Uterus (tissue), 4 donors: ENCODE results near the gene GTF2H1. TPM values are rescaled to one million over a fixed set of nuclear protein-coding genes. Genes with fewer than 3 reads are reported as not detected.

ENCODE experiments used
- DNase-seq, 2 donors: peaks; one replicate each; pipeline ENCODE4 v3.0.0-alpha.2; 2019 to 2020
- H3K27ac ChIP-seq, 2 donors: fragments of 200-600 bp; sonication (generic); 1 replicate in 1 of 2; 2 replicates in 1 of 2; pipeline ENCODE4 v1.5.1; 2016 to 2018
- H3K27me3 ChIP-seq, 2 donors: fragments of 200-600 bp; sonication (generic); one replicate each; pipeline ENCODE4 v1.5.1; 2018 to 2019; ENCODE audit warnings: control low read depth in 1 of 2
- H3K36me3 ChIP-seq, 2 donors: fragments of 200-600 bp; sonication (generic); one replicate each; pipeline ENCODE4 v1.5.1; 2019; ENCODE audit warnings: control low read depth in 1 of 2
- H3K4me1 ChIP-seq, 2 donors: fragments of 200-600 bp; sonication (generic); one replicate each; pipeline ENCODE4 v1.5.1; 2018 to 2019; ENCODE audit warnings: control low read depth in 1 of 2
- H3K4me3 ChIP-seq, 2 donors: fragments of 200-600 bp; sonication (generic); 1 replicate in 1 of 2; 2 replicates in 1 of 2; pipeline ENCODE4 v1.5.1; 2018 to 2019; ENCODE audit warnings: mild to moderate bottlenecking in 1 of 2
- H3K9me3 ChIP-seq, 2 donors: fragments of 200-600 bp; sonication (generic); one replicate each; pipeline ENCODE4 v1.5.1; 2019; ENCODE audit warnings: control low read depth in 1 of 2
- CTCF ChIP-seq, 4 experiments: fragments of 200-600 bp in 2 of 4; fragments of 450-650 bp in 2 of 4; sonication (generic) in 2 of 4; IDR thresholded peaks; one replicate each; pipeline ENCODE4 v1.5.1; 2016 to 2019; ENCODE audit warnings: antibody characterized with exemption in 4 of 4, mild to moderate bottlenecking in 2 of 4, moderate library complexity in 1 of 4
- POLR2A ChIP-seq, 2 donors: fragments of 450-650 bp; IDR thresholded peaks; one replicate each; pipeline ENCODE4 v1.6.1; 2016; ENCODE audit warnings: antibody characterized with exemption in 2 of 2, mild to moderate bottlenecking in 1 of 2, moderate library complexity in 1 of 2
- intact Hi-C: fragments of 100-400 bp; cut with DNase I; formaldehyde crosslinking; loops from one replicate; pipeline ENCODE4 v1.15.1; 2023; ENCODE audit warnings: low total_unique reads
- total RNA-seq, 4 donors: library from RNA; depleted of rRNA in 3 of 4; stranded (reverse); fragments of >200 nt in 3 of 4; gene quantifications; one replicate each; pipeline versions ENCODE4 v1.1.0 to v1.2.4, GENCODE V29; 2014 to 2023
- donor health status: DM: yes; HTN: yes; CAD: no.

GTF2H1 gene
- total RNA-seq, 4 donors from 2014 or later = 25.0 to 103 (median 50.7) TPM

DNA sequence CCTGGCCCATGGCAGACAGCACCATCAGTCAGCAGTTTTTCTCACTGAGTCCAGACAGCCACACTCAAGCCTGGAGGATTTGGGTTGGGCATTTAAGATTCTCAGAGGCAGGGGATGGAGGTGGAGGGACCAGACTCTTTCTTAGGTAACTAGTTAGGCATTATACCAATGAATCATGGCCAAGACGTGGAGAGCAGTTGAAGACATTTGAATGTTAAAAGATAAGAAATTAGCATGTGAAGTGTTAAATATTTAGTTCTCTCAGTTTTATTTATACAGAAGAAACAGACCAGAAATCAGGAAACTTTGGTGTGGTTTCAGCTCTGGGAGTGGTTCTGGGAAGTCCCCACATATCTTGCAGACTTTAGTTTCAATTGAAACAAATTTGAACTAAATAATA is 9.9 kb downstream of the GTF2H1 start:
- no peak for DNase-seq
- no peak for TF ChIP-seq CTCF (IDR thresholded peaks at IDR 0.05)
- TF ChIP-seq POLR2A (IDR thresholded peaks at IDR 0.05) = no peak
- intact Hi-C loops = no loop called here
- H3K27me3 ChIP-seq = no peaks in the 10 kb centered on the region
- no peaks in the 10 kb centered on the region for H3K36me3 ChIP-seq
- H3K4me1 ChIP-seq = no peaks in the 10 kb centered on the region
- no peak overlapping the region for H3K4me3 ChIP-seq
- H3K9me3 ChIP-seq = no peaks in the 10 kb centered on the region
- no peak overlapping the region for H3K27ac ChIP-seq

GRCh38 chr11:18332891-18333290 is 10.5 kb downstream of the GTF2H1 start:
- Histone ChIP-seq H3K4me3 (no peak overlapping the region), H3K36me3 (no peaks in the 10 kb centered on the region), H3K4me1 (no peaks in the 10 kb centered on the region), H3K27me3 (no peaks in the 10 kb centered on the region), H3K9me3 (no peaks in the 10 kb centered on the region), H3K27ac (no peak overlapping the region)
- intact Hi-C loops = no loop called here
- no peak for DNase-seq
- TF ChIP-seq POLR2A (IDR thresholded peaks at IDR 0.05) (no peak), CTCF (IDR thresholded peaks at IDR 0.05) (no peak)

GRCh38 chr11:18347471-18348125 is 25.2 kb downstream of the GTF2H1 start:
- no peaks in the 10 kb centered on the region for H3K27me3 ChIP-seq
- H3K4me1 ChIP-seq = no peaks in the 10 kb centered on the region
- no peak for TF ChIP-seq CTCF (IDR thresholded peaks at IDR 0.05)
- no peak for TF ChIP-seq POLR2A (IDR thresholded peaks at IDR 0.05)
- no peaks in the 10 kb centered on the region for H3K9me3 ChIP-seq
- no peak for DNase-seq
- H3K4me3 ChIP-seq = no peak overlapping the region
- no peaks in the 10 kb centered on the region for H3K36me3 ChIP-seq
- intact Hi-C loops = no loop called here
- no peak overlapping the region for H3K27ac ChIP-seq

- Histone ChIP-seq H3K36me3 (no peaks in the 10 kb centered on the region), H3K4me3 (no peak overlapping the region)
- DNase-seq = no peak
These were observed 30.2 kb downstream of the GTF2H1 start for GRCh38 chr11:18352581-18352980.

GRCh38 chr11:18358646-18359045 is 36.3 kb downstream of the GTF2H1 start:
- Histone ChIP-seq H3K9me3 (no peaks in the 10 kb centered on the region), H3K4me3 (no peak overlapping the region), H3K27me3 (no peaks in the 10 kb centered on the region), H3K36me3 (no peaks in the 10 kb centered on the region), H3K4me1 (no peaks in the 10 kb centered on the region), H3K27ac (no peak overlapping the region)
- intact Hi-C loops = no loop called here
- DNase-seq = no peak
- TF ChIP-seq CTCF (IDR thresholded peaks at IDR 0.05) = no peak
- no peak for TF ChIP-seq POLR2A (IDR thresholded peaks at IDR 0.05)

More at GRCh38 chr11:18352581-18352980, 30.2 kb downstream of the GTF2H1 start:
- intact Hi-C loops = no loop called here
- H3K4me1 ChIP-seq = no peaks in the 10 kb centered on the region
- no peak overlapping the region for H3K27ac ChIP-seq
- TF ChIP-seq CTCF (IDR thresholded peaks at IDR 0.05) = no peak
- H3K27me3 ChIP-seq = no peaks in the 10 kb centered on the region
- H3K9me3 ChIP-seq = no peaks in the 10 kb centered on the region
